HepG2 (cell line): ENCODE data around the gene INO80. TPM values are rescaled to one million over a fixed set of nuclear protein-coding genes. Genes with fewer than 3 reads are reported as not detected.

Experiments used
- ATAC-seq: fragments of 200-7000 bp; cut with Tn5 transposase; 3 replicates; pipeline ENCODE4 v1.9.1; 2020; ENCODE audit warnings: mild to moderate bottlenecking, moderate library complexity
- BruUV-seq: library from RNA; stranded (reverse); fragments of 400-500 nt; replicated peaks from 2 replicates; lab custom pipeline; 2021; lab: Mats Ljungman, UMichigan
- CTCF ChIA-PET: fragments of 300-600 bp; formaldehyde crosslinking; extraction: SDS; loops from one replicate; lab custom pipeline; 2021; ENCODE audit warnings: low total read pairs, inconsistent platforms, low intra/inter-chr PET ratio; lab: Yijun Ruan, JAX
- POLR2A ChIA-PET: fragments of 350-600 bp; sonication (Branson Sonifier 250); formaldehyde crosslinking; loops from one replicate; lab custom pipeline; 2020; ENCODE audit warnings: antibody characterized with exemption, inconsistent platforms; lab: Yijun Ruan, JAX
- DNase-seq: peaks from one replicate; pipeline ENCODE4 v3.0.0-alpha.2; 2015; ENCODE audit warnings: low spot score
- FAIRE-seq: peaks from 3 replicates; lab custom pipeline; 2011; peaks lifted over from hg19 to GRCh38; lab: Jason Lieb, UNC
- H2AFZ ChIP-seq: one replicate; pipeline ENCODE4 v1.6.1; 2011; ENCODE audit warnings: low read length, inconsistent platforms
- H3K27ac ChIP-seq: fragments of 300-600 bp; 3 replicates; pipeline ENCODE4 v1.8.0; 2011; ENCODE audit warnings: mixed run types, mild to moderate bottlenecking, mixed read lengths, low read length, inconsistent platforms; ENCODE audit not compliant: insufficient read depth; ENCODE audit errors: extremely low read length
- H3K27me3 ChIP-seq, 2 experiments: fragments of 200-600 bp in 1 of 2; 2 replicates in 1 of 2; 3 replicates in 1 of 2; pipeline versions ENCODE4 v1.6.0 to v1.8.0; 2011; ENCODE audit warnings: low read length in 2 of 2, mild to moderate bottlenecking in 2 of 2, moderate library complexity in 2 of 2, inconsistent platforms in 1 of 2; ENCODE audit not compliant: insufficient read depth in 2 of 2, control insufficient read depth in 1 of 2
- H3K36me3 ChIP-seq, 2 experiments: fragments of 200-600 bp in 1 of 2; replicated peaks in 1 of 2; 2 replicates in 1 of 2; 3 replicates in 1 of 2; pipeline versions ENCODE4 v1.5.1 to v1.8.0; 2011; ENCODE audit warnings: low read length in 2 of 2, inconsistent platforms in 1 of 2; ENCODE audit not compliant: insufficient read depth in 2 of 2, control insufficient read depth in 1 of 2
- H3K4me1 ChIP-seq: 2 replicates; pipeline ENCODE4 v1.5.1; 2012; ENCODE audit warnings: low read length, inconsistent platforms; ENCODE audit not compliant: insufficient read depth
- H3K4me2 ChIP-seq: 2 replicates; pipeline ENCODE4 v1.6.0; 2011; ENCODE audit warnings: low read depth, low read length, inconsistent platforms
- H3K4me3 ChIP-seq, 3 experiments: fragments of 200-600 bp in 1 of 3; sonication (generic), shearing (Covaris generic) in 1 of 3; replicated peaks in 1 of 3; 2 replicates each; pipeline ENCODE4 v1.5.1; 2011 to 2016; ENCODE audit warnings: low read length in 3 of 3, inconsistent platforms in 2 of 3, low read depth in 2 of 3, mild to moderate bottlenecking in 2 of 3, control low read depth in 1 of 3, mixed read lengths in 1 of 3; ENCODE audit not compliant: insufficient read depth in 1 of 3
- H3K79me2 ChIP-seq: one replicate; pipeline ENCODE4 v1.6.1; 2011; ENCODE audit warnings: low read length, inconsistent platforms; ENCODE audit not compliant: insufficient read depth
- H3K9ac ChIP-seq: 2 replicates; pipeline ENCODE4 v1.6.0; 2011; ENCODE audit warnings: mild to moderate bottlenecking, low read depth, low read length, inconsistent platforms; ENCODE audit not compliant: insufficient read depth
- H3K9me3 ChIP-seq: 2 replicates; pipeline ENCODE4 v1.5.1; 2012; ENCODE audit warnings: mild to moderate bottlenecking, low read length
- H4K20me1 ChIP-seq: 2 replicates; pipeline ENCODE4 v1.6.0; 2011; ENCODE audit warnings: inconsistent platforms, mild to moderate bottlenecking, low read length, moderate library complexity; ENCODE audit not compliant: insufficient read depth
- EEA1 ChIP-seq: sonication (generic); formaldehyde crosslinking; IDR thresholded peaks from 2 replicates; pipeline ENCODE4 v1.5.1; 2020; ENCODE audit warnings: mild to moderate bottlenecking, missing genetic modification reagents, borderline replicate concordance
- FOSL1 ChIP-seq: sonication (generic); formaldehyde crosslinking; IDR thresholded peaks from 2 replicates; pipeline ENCODE4 v1.9.0; 2021; ENCODE audit warnings: missing genetic modification reagents, borderline replicate concordance
- MBNL3 ChIP-seq: fragments of 250-450 bp; sonication (Bioruptor Pico); conservative IDR thresholded peaks from 2 replicates; pipeline ENCODE4 v1.8.0; 2022; ENCODE audit warnings: mild to moderate bottlenecking, inconsistent platforms
- NR2C2 ChIP-seq: sonication (generic); formaldehyde crosslinking; IDR thresholded peaks from 2 replicates; pipeline ENCODE4 v1.4.0; 2020; ENCODE audit warnings: missing genetic modification reagents, mild to moderate bottlenecking, moderate library complexity, borderline replicate concordance
- PAX8 ChIP-seq: sonication (generic); formaldehyde crosslinking; IDR thresholded peaks from 2 replicates; pipeline ENCODE4 v1.8.0; 2022; ENCODE audit warnings: mild to moderate bottlenecking, missing genetic modification reagents, borderline replicate concordance
- ZFP41 ChIP-seq: sonication (generic); formaldehyde crosslinking; IDR thresholded peaks from 2 replicates; pipeline ENCODE4 v1.4.0; 2020; ENCODE audit warnings: mild to moderate bottlenecking, missing genetic modification reagents, borderline replicate concordance
- ZFP82 ChIP-seq: sonication (generic); formaldehyde crosslinking; IDR thresholded peaks from 2 replicates; pipeline ENCODE4 v1.5.1; 2020; ENCODE audit warnings: mild to moderate bottlenecking, missing genetic modification reagents, borderline replicate concordance
- ZNF17 ChIP-seq: sonication (generic); formaldehyde crosslinking; IDR thresholded peaks from 2 replicates; pipeline ENCODE4 v1.5.0; 2020; ENCODE audit warnings: mild to moderate bottlenecking, missing genetic modification reagents
- ZNF235 ChIP-seq: sonication (generic); formaldehyde crosslinking; IDR thresholded peaks from 2 replicates; pipeline ENCODE4 v1.8.1; 2023; ENCODE audit warnings: mild to moderate bottlenecking, missing genetic modification reagents, borderline replicate concordance
- ZNF570 ChIP-seq: sonication (generic); formaldehyde crosslinking; IDR thresholded peaks from 2 replicates; pipeline ENCODE4 v1.4.0; 2020; ENCODE audit warnings: mild to moderate bottlenecking, missing genetic modification reagents, borderline replicate concordance
- WGBS: methylation state at CpG from one replicate; pipeline ENCODE4 v1.1.6; 2017; ENCODE audit warnings: low lambda C conversion rate; 5-methylcytosine and 5-hydroxymethylcytosine counted together
- in situ Hi-C: cut with HindIII; loops from 2 replicates; pipeline ENCODE4 v1.10.0; 2017; ENCODE audit warnings: low pct_unique_long_range_greater_than_20kb; ENCODE audit not compliant: extremely low pct_ligation_motif_present
- intact Hi-C: fragments of 100-400 bp; cut with micrococcal nuclease; formaldehyde crosslinking; loops from one replicate; pipeline ENCODE4 v1.10.0; 2022; ENCODE audit not compliant: unreplicated experiment
- polyA plus RNA-seq, 8 experiments: library from polyadenylated mRNA; depleted of rRNA in 3 of 8; stranded (reverse) in 7 of 8; unstranded in 1 of 8; fragments of >200 nt; fragmentation: Illumina TruSeq in 4 of 8; extraction: Trizol in 4 of 8; gene quantifications; 2 replicates each; pipeline versions ENCODE4 v1.2.1 to v1.2.3, GENCODE V29; 2011 to 2016; ENCODE audit warnings: low read depth in 4 of 8, missing spikeins in 1 of 8, mixed read lengths in 1 of 8; ENCODE audit not compliant: insufficient read depth in 1 of 8
- total RNA-seq, 5 experiments: library from RNA; depleted of rRNA; stranded (reverse); fragments of >200 nt; fragmentation: Illumina TruSeq; extraction: Trizol; gene quantifications; 2 replicates each; pipeline ENCODE4 v1.2.3, GENCODE V29; 2016; ENCODE audit warnings: low read depth in 1 of 5
- TF ChIP-seq, protein P1 (sequence below): sonication (generic); formaldehyde crosslinking; IDR thresholded peaks from 2 replicates; pipeline ENCODE4 v1.5.0; 2020; ENCODE audit warnings: mild to moderate bottlenecking, missing genetic modification reagents
- TF ChIP-seq, protein P2 (sequence below): sonication (generic); formaldehyde crosslinking; IDR thresholded peaks from 2 replicates; pipeline ENCODE4 v1.9.0; 2021; ENCODE audit warnings: missing genetic modification reagents, borderline replicate concordance
- TF ChIP-seq, protein P3 (sequence below): sonication (generic); formaldehyde crosslinking; IDR thresholded peaks from 2 replicates; pipeline ENCODE4 v1.5.0; 2020; ENCODE audit warnings: missing genetic modification reagents
- TF ChIP-seq, protein P4 (sequence below): IDR thresholded peaks from 2 replicates; pipeline ENCODE4 v1.6.1; 2016; ENCODE audit warnings: missing compliant biosample characterization, missing genetic modification reagents, borderline replicate concordance
- TF ChIP-seq, protein P5 (sequence below): sonication (generic); formaldehyde crosslinking; IDR thresholded peaks from 2 replicates; pipeline ENCODE4 v1.4.0; 2020; ENCODE audit warnings: mild to moderate bottlenecking, low read depth, missing genetic modification reagents

Gene INO80
- total and polyA plus RNA-seq, 2 of the 13 experiments (the other 11 are each of a cell fraction or from before 2014, with no cell fraction given) = 3.6 to 14.8 TPM

DNA sequence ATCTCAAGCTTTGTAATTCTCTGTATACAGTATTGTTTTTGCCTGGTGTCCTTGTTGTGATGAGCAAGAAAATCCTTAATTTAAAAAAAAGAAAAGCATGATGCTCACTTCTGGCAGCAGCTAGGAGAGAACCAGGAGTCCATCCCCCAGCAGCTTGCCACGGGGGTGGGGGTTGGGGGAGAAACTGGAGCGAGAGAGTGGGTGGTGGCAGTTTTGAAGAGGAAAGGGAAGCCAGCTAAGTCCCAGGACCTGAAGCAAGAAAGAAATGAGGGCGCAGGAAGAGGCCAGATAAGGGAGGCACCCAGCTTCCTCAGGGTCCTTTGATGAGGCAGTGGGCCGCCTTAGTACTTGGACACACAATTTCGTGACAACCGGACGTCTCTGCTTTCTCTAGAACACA, 139.3 kb downstream of the INO80 start (continued):
- TF ChIP-seq ZNF570 (no peak), ZNF235 (CRISPR knock-in tag) (no peak)

DNA sequence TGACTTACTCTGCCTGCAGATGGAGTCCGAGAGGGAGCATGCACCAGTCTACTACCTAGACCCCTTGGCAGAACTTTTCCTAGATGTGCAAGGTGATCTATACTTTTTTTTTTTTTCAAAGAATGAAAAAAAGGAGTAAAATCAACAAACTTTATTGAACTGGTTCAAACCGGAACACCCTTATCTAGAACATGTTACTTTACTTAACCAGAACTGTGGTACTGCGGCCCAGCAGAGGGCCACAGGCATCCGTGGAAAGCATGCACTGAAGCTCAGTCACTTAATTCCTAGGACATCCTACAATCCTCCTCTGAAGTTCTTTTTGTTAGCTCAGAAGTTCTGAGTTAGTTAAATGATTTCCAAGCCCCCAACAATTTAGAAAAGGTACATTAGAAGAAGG, 141.2 kb downstream of the INO80 start:
- Histone ChIP-seq H3K27ac (no peak overlapping the region), H3K36me3 (peaks cover 8 to 34% of the 10 kb centered on the region in 2 experiments), H3K27me3 (no peaks in the 10 kb centered on the region), H3K4me2 (no peak overlapping the region), H4K20me1 (no peaks in the 10 kb centered on the region), H2AFZ (no peak overlapping the region), H3K79me2 (no peaks in the 10 kb centered on the region), H3K4me1 (no peaks in the 10 kb centered on the region), H3K9me3 (no peaks in the 10 kb centered on the region), H3K4me3 (no peak overlapping the region), H3K9ac (no peak overlapping the region)
- in situ Hi-C loops = no loop called here
- ChIA-PET POLR2A (no interaction called here), CTCF (no interaction called here)
- WGBS = 78% methylated on average over 4 of the region's 4 CpGs
- intact Hi-C loops = no loop called here
- DNase-seq (no peak), FAIRE-seq (no peak), ATAC-seq (no peak)
- BruUV-seq = no TSS peak
- TF ChIP-seq, protein P1, sequence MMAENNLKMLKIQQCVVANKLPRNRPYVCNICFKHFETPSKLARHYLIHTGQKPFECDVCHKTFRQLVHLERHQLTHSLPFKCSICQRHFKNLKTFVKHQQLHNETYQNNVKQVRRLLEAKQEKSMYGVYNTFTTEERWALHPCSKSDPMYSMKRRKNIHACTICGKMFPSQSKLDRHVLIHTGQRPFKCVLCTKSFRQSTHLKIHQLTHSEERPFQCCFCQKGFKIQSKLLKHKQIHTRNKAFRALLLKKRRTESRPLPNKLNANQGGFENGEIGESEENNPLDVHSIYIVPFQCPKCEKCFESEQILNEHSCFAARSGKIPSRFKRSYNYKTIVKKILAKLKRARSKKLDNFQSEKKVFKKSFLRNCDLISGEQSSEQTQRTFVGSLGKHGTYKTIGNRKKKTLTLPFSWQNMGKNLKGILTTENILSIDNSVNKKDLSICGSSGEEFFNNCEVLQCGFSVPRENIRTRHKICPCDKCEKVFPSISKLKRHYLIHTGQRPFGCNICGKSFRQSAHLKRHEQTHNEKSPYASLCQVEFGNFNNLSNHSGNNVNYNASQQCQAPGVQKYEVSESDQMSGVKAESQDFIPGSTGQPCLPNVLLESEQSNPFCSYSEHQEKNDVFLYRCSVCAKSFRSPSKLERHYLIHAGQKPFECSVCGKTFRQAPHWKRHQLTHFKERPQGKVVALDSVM (CRISPR knock-in tag) = no peak
- TF ChIP-seq EEA1 (CRISPR knock-in tag) = no peak
- TF ChIP-seq PAX8 (CRISPR knock-in tag) = no peak
- TF ChIP-seq ZFP41 = no peak
- TF ChIP-seq, protein P2, sequence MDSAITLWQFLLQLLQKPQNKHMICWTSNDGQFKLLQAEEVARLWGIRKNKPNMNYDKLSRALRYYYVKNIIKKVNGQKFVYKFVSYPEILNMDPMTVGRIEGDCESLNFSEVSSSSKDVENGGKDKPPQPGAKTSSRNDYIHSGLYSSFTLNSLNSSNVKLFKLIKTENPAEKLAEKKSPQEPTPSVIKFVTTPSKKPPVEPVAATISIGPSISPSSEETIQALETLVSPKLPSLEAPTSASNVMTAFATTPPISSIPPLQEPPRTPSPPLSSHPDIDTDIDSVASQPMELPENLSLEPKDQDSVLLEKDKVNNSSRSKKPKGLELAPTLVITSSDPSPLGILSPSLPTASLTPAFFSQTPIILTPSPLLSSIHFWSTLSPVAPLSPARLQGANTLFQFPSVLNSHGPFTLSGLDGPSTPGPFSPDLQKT (CRISPR knock-in tag) = no peak
- no peak for TF ChIP-seq ZNF17
- no peak for TF ChIP-seq NR2C2 (CRISPR knock-in tag)
- TF ChIP-seq, protein P3, sequence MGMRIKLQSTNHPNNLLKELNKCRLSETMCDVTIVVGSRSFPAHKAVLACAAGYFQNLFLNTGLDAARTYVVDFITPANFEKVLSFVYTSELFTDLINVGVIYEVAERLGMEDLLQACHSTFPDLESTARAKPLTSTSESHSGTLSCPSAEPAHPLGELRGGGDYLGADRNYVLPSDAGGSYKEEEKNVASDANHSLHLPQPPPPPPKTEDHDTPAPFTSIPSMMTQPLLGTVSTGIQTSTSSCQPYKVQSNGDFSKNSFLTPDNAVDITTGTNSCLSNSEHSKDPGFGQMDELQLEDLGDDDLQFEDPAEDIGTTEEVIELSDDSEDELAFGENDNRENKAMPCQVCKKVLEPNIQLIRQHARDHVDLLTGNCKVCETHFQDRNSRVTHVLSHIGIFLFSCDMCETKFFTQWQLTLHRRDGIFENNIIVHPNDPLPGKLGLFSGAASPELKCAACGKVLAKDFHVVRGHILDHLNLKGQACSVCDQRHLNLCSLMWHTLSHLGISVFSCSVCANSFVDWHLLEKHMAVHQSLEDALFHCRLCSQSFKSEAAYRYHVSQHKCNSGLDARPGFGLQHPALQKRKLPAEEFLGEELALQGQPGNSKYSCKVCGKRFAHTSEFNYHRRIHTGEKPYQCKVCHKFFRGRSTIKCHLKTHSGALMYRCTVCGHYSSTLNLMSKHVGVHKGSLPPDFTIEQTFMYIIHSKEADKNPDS (CRISPR knock-in tag) = no peak
- TF ChIP-seq FOSL1 = no peak
- no peak for TF ChIP-seq MBNL3 (CRISPR knock-in tag)
- TF ChIP-seq, protein P4, sequence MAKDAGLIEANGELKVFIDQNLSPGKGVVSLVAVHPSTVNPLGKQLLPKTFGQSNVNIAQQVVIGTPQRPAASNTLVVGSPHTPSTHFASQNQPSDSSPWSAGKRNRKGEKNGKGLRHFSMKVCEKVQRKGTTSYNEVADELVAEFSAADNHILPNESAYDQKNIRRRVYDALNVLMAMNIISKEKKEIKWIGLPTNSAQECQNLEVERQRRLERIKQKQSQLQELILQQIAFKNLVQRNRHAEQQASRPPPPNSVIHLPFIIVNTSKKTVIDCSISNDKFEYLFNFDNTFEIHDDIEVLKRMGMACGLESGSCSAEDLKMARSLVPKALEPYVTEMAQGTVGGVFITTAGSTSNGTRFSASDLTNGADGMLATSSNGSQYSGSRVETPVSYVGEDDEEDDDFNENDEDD (CRISPR knock-in tag) = no peak
- TF ChIP-seq, protein P5, sequence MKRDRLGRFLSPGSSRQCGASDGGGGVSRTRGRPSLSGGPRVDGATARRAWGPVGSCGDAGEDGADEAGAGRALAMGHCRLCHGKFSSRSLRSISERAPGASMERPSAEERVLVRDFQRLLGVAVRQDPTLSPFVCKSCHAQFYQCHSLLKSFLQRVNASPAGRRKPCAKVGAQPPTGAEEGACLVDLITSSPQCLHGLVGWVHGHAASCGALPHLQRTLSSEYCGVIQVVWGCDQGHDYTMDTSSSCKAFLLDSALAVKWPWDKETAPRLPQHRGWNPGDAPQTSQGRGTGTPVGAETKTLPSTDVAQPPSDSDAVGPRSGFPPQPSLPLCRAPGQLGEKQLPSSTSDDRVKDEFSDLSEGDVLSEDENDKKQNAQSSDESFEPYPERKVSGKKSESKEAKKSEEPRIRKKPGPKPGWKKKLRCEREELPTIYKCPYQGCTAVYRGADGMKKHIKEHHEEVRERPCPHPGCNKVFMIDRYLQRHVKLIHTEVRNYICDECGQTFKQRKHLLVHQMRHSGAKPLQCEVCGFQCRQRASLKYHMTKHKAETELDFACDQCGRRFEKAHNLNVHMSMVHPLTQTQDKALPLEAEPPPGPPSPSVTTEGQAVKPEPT (CRISPR knock-in tag) = no peak
- TF ChIP-seq ZFP82 (CRISPR knock-in tag) = no peak
